ENCODE measurements around the gene COBL.

The COBL gene

DNA sequence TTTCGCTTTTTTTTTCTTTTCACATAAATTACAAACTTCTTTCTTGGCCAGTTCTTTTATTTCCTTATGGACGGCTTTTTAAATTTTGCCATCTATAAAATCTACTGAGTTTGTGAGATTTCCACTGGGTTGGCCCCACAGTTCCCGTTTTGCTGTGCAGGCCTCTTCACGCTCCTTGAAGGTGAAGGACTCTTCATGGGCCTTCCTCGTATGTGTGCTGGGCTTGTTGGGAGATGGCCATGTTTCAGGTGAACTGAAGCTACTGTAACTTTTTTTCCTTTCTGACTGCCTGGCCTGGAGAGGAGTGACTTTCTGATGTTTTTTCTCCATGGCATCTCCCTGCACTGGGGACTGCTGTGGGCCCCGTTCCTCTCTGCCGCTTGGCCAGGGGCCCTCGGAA is 262.4 kb downstream of the COBL start:
- ChIA-PET CTCF (interaction anchor here (1.5 kb wide), 1 partner anchor 10 kb away, joined by 3 read pairs; no protein-coding TSS in a partner anchor), POLR2A (no interaction called here)
- no peaks in the 10 kb centered on the region for H3K36me3 ChIP-seq (ENCODE audit: control insufficient read depth in 4 of 4, insufficient read depth in 4 of 4, low read length in 3 of 4)
- no peaks in the 10 kb centered on the region for H3K9me3 ChIP-seq (ENCODE audit: control extremely low read depth in 1 of 5, control insufficient read depth in 4 of 5, insufficient read depth in 2 of 5, low read depth in 1 of 5, low read length in 4 of 5)
- WGBS (ENCODE audit: insufficient coverage), result 88% methylated on average over 8 of the region's 8 CpGs
- no peaks in the 10 kb centered on the region for H3K4me1 ChIP-seq (ENCODE audit: control extremely low read depth in 1 of 4, control insufficient read depth in 4 of 4, insufficient read depth in 4 of 4, low read length in 3 of 4)
- no peak for DNase-seq
- no peak overlapping the region for H3K4me3 ChIP-seq (ENCODE audit: control insufficient read depth in 1 of 7, extremely low read depth in 1 of 7, insufficient read depth in 4 of 7, low read depth in 2 of 7, low read length in 6 of 7)
- no peak overlapping the region for H3K27ac ChIP-seq (ENCODE audit: insufficient read depth in 1 of 2, low read depth in 1 of 2, low read length in 2 of 2, poor library complexity in 1 of 2, severe bottlenecking in 2 of 2)
- peaks cover 0 to 2% (median 0%) of the 10 kb centered on the region in 5 experiments for H3K27me3 ChIP-seq (replicated peaks in 2 of 5; ENCODE audit: control insufficient read depth in 4 of 5, insufficient read depth in 5 of 5, low read length in 4 of 5)

DNA sequence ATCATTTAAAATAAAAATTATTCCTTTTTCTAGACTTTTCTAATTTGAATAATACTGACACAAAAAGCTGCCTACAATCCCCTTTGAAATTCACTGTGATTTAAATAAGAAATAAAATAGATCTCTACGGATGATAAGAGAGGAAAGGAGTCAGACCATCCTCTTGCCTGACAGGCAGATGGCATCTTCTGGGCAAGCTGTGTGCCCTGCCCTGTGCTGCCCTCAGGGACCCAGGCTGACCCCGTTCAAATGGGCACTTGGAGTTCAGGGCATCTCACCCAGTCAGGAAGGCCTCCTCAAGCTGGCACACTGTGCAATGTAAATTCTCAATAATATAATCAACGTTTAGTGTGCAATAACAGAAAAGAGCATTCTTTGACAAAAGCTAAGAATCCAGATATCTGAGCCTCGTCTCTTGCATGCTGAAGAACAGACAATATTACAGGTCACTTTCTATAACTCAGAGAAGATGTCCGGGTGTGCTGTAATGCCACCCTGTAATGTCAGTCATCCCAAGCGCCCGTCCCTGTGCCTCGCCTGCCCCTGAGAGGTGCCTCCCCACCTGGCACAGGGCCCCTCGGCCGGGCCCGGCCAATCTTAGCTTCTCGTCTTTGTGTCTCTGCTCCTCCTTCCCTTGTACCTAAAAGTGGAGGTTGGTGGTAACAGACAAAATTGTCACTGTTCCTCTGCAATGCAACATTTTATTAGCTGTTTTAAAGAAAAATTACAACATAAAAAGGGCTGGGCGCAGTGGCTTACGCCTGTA is 263.3 kb downstream of the COBL start:
- WGBS (ENCODE audit: insufficient coverage), result 97% methylated on average over 11 of the region's 14 CpGs
- no peaks in the 10 kb centered on the region for H3K9me3 ChIP-seq (ENCODE audit: control extremely low read depth in 1 of 5, control insufficient read depth in 4 of 5, insufficient read depth in 2 of 5, low read depth in 1 of 5, low read length in 4 of 5)
- POLR2A ChIA-PET, result no interaction called here
- CTCF ChIA-PET, result interaction anchor here (0.7 to 1.7 kb wide), 5 partner anchors 9 to 109 kb away, joined by 3 to 4 read pairs (median 3); no protein-coding TSS in a partner anchor
- H3K4me1 ChIP-seq (ENCODE audit: control extremely low read depth in 1 of 4, control insufficient read depth in 4 of 4, insufficient read depth in 4 of 4, low read length in 3 of 4), result no peaks in the 10 kb centered on the region
- H3K27ac ChIP-seq (ENCODE audit: insufficient read depth in 1 of 2, low read depth in 1 of 2, low read length in 2 of 2, poor library complexity in 1 of 2, severe bottlenecking in 2 of 2), result no peak overlapping the region
- H3K27me3 ChIP-seq (replicated peaks in 2 of 5; ENCODE audit: control insufficient read depth in 4 of 5, insufficient read depth in 5 of 5, low read length in 4 of 5), result peaks cover 0 to 2% (median 0%) of the 10 kb centered on the region in 5 experiments
- DNase-seq, result no peak
- no peaks in the 10 kb centered on the region for H3K36me3 ChIP-seq (ENCODE audit: control insufficient read depth in 4 of 4, insufficient read depth in 4 of 4, low read length in 3 of 4)
- H3K4me3 ChIP-seq (ENCODE audit: control insufficient read depth in 1 of 7, extremely low read depth in 1 of 7, insufficient read depth in 4 of 7, low read depth in 2 of 7, low read length in 6 of 7), result no peak overlapping the region

DNA sequence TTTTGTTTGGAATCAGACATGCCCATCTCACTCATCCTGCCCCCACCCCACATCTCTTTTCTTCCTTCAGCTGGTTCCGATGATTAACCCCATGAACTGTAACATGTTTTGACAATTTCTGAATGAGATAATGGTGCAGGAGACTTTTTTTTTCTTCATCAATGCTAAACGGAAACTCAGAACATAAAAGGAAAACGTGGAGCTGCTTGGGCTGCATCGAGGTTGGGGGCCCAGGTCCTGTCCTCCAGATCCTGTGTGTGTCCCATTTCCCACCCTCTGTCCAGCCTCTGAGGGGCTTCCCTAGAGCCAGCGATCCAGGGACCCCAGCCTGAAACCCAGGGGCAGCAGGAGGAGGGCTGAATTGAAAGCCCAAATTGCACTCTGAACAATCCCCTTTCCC is 270.1 kb downstream of the COBL start:
- 100% methylated on average over 1 of the region's 5 CpGs for WGBS (ENCODE audit: insufficient coverage)
- Histone ChIP-seq H3K27me3 (replicated peaks in 2 of 5; ENCODE audit: control insufficient read depth in 4 of 5, insufficient read depth in 5 of 5, low read length in 4 of 5) (no peaks in the 10 kb centered on the region), H3K27ac (ENCODE audit: insufficient read depth in 1 of 2, low read depth in 1 of 2, low read length in 2 of 2, poor library complexity in 1 of 2, severe bottlenecking in 2 of 2) (no peak overlapping the region), H3K9me3 (ENCODE audit: control extremely low read depth in 1 of 5, control insufficient read depth in 4 of 5, insufficient read depth in 2 of 5, low read depth in 1 of 5, low read length in 4 of 5) (no peaks in the 10 kb centered on the region), H3K36me3 (ENCODE audit: control insufficient read depth in 4 of 4, insufficient read depth in 4 of 4, low read length in 3 of 4) (no peaks in the 10 kb centered on the region), H3K4me3 (ENCODE audit: control insufficient read depth in 1 of 7, extremely low read depth in 1 of 7, insufficient read depth in 4 of 7, low read depth in 2 of 7, low read length in 6 of 7) (no peak overlapping the region), H3K4me1 (ENCODE audit: control extremely low read depth in 1 of 4, control insufficient read depth in 4 of 4, insufficient read depth in 4 of 4, low read length in 3 of 4) (peaks cover 0 to 1% (median 0%) of the 10 kb centered on the region in 4 experiments)
- DNase-seq, result no peak
- ChIA-PET POLR2A (no interaction called here), CTCF (no interaction called here)

DNA sequence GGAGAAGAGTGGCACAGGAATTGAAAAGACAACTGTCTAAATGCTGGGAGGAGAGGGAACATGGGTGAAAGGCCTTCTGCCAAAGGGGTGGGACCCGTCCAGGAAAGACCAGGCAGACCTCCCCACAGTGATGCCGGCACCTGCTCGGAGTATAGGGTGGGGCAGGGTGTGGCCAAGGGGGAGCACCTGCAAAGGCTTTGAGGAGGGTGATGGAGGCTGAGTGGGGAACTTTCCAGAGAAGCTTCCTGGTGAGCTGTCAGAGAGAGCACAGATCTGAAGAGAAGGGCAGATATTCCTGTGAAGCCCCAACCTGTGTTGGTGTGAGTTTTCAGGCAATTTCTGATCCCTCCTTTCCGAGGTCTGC is 270.5 kb downstream of the COBL start:
- no peak for DNase-seq
- peaks cover 0 to 5% (median under 1%) of the 10 kb centered on the region in 4 experiments for H3K4me1 ChIP-seq (ENCODE audit: control extremely low read depth in 1 of 4, control insufficient read depth in 4 of 4, insufficient read depth in 4 of 4, low read length in 3 of 4)
- H3K27me3 ChIP-seq (replicated peaks in 2 of 5; ENCODE audit: control insufficient read depth in 4 of 5, insufficient read depth in 5 of 5, low read length in 4 of 5), result no peaks in the 10 kb centered on the region
- WGBS (ENCODE audit: insufficient coverage), result 100% methylated on average over 3 of the region's 4 CpGs
- H3K36me3 ChIP-seq (ENCODE audit: control insufficient read depth in 4 of 4, insufficient read depth in 4 of 4, low read length in 3 of 4), result no peaks in the 10 kb centered on the region
- H3K4me3 ChIP-seq (ENCODE audit: control insufficient read depth in 1 of 7, extremely low read depth in 1 of 7, insufficient read depth in 4 of 7, low read depth in 2 of 7, low read length in 6 of 7), result no peak overlapping the region
- ChIA-PET POLR2A (no interaction called here), CTCF (no interaction called here)
- no peaks in the 10 kb centered on the region for H3K9me3 ChIP-seq (ENCODE audit: control extremely low read depth in 1 of 5, control insufficient read depth in 4 of 5, insufficient read depth in 2 of 5, low read depth in 1 of 5, low read length in 4 of 5)
- no peak overlapping the region for H3K27ac ChIP-seq (ENCODE audit: insufficient read depth in 1 of 2, low read depth in 1 of 2, low read length in 2 of 2, poor library complexity in 1 of 2, severe bottlenecking in 2 of 2)

DNA sequence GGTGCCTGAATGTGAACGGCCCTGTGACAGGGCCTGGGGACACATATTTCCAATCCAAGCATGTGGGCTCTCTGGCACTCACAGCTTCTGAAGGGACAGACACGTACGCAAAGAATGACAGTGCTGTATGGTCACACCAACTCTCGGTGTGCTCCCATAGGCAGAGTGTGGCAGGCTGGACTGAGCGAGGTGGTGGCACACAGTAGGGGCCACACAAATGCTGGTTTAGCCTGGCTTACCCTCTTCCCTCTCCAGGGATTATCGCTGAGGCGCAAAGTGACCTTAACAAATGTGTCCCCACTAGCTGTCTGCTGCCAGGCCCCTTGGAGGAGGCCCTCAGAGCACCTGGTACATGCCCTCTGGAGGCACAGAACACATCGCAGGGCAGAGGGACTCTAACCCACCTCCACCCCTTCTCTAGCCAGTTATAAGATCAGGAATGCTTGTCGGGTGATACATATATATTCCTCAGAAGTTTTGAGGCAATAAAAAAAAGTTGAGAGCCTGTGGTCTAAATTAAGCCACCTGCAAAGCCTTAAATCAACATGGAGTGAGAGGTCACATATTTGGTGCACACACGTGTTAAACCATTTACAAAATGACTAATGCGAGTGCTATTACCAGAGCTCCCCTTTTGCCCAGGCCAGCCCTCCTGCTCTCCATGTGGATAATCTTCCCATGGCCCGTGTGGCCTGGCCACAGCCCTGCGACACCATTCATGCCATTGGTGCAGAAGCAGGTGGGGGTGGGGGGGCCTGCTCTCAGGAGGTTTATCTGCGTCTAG is 271.1 kb downstream of the COBL start:
- Histone ChIP-seq H3K9me3 (ENCODE audit: control extremely low read depth in 1 of 5, control insufficient read depth in 4 of 5, insufficient read depth in 2 of 5, low read depth in 1 of 5, low read length in 4 of 5) (no peaks in the 10 kb centered on the region), H3K4me1 (ENCODE audit: control extremely low read depth in 1 of 4, control insufficient read depth in 4 of 4, insufficient read depth in 4 of 4, low read length in 3 of 4) (peaks cover 0 to 11% (median 3%) of the 10 kb centered on the region in 4 experiments), H3K27me3 (replicated peaks in 2 of 5; ENCODE audit: control insufficient read depth in 4 of 5, insufficient read depth in 5 of 5, low read length in 4 of 5) (no peaks in the 10 kb centered on the region), H3K36me3 (ENCODE audit: control insufficient read depth in 4 of 4, insufficient read depth in 4 of 4, low read length in 3 of 4) (no peaks in the 10 kb centered on the region), H3K27ac (ENCODE audit: insufficient read depth in 1 of 2, low read depth in 1 of 2, low read length in 2 of 2, poor library complexity in 1 of 2, severe bottlenecking in 2 of 2) (no peak overlapping the region), H3K4me3 (ENCODE audit: control insufficient read depth in 1 of 7, extremely low read depth in 1 of 7, insufficient read depth in 4 of 7, low read depth in 2 of 7, low read length in 6 of 7) (no peak overlapping the region)
- no peak for DNase-seq
- ChIA-PET POLR2A (no interaction called here), CTCF (interaction anchor here (1.7 kb wide), 1 partner anchor 115 kb away, joined by 4 read pairs; no protein-coding TSS in a partner anchor)
- WGBS (ENCODE audit: insufficient coverage), result 97% methylated on average over 11 of the region's 14 CpGs

DNA sequence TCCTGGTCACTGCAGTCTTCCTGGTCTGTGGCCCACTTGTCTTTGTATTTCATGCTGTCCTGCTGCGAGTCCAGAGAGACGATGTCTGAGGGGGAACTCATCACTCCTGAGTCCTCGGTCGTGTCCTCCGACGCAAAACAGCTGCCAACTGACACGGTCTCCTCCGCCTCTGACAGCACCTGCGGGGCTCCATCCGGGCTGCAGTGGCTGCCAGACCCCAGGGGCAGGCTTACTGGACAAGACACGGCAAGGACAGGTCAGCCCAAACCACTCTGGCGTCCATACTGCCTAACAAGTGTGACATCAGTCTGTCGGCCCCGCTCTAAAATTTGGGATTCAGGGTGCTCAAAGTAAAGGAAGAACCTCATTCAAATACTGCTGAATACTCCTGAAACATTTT is 273.1 kb downstream of the COBL start:
- no peaks in the 10 kb centered on the region for H3K27me3 ChIP-seq (replicated peaks in 2 of 5; ENCODE audit: control insufficient read depth in 4 of 5, insufficient read depth in 5 of 5, low read length in 4 of 5)
- H3K4me3 ChIP-seq (ENCODE audit: control insufficient read depth in 1 of 7, extremely low read depth in 1 of 7, insufficient read depth in 4 of 7, low read depth in 2 of 7, low read length in 6 of 7), result no peak overlapping the region
- 96% methylated on average over 14 of the region's 14 CpGs for WGBS (ENCODE audit: insufficient coverage)
- no peaks in the 10 kb centered on the region for H3K36me3 ChIP-seq (ENCODE audit: control insufficient read depth in 4 of 4, insufficient read depth in 4 of 4, low read length in 3 of 4)
- H3K4me1 ChIP-seq (ENCODE audit: control extremely low read depth in 1 of 4, control insufficient read depth in 4 of 4, insufficient read depth in 4 of 4, low read length in 3 of 4), result peaks cover 0 to 16% (median 4%) of the 10 kb centered on the region in 4 experiments
- no peak overlapping the region for H3K27ac ChIP-seq (ENCODE audit: insufficient read depth in 1 of 2, low read depth in 1 of 2, low read length in 2 of 2, poor library complexity in 1 of 2, severe bottlenecking in 2 of 2)
- no peaks in the 10 kb centered on the region for H3K9me3 ChIP-seq (ENCODE audit: control extremely low read depth in 1 of 5, control insufficient read depth in 4 of 5, insufficient read depth in 2 of 5, low read depth in 1 of 5, low read length in 4 of 5)
- no peak for DNase-seq
- CTCF ChIA-PET, result interaction anchor here (1.7 kb wide), 1 partner anchor 117 kb away, joined by 4 read pairs; no protein-coding TSS in a partner anchor
- POLR2A ChIA-PET, result no interaction called here

DNA sequence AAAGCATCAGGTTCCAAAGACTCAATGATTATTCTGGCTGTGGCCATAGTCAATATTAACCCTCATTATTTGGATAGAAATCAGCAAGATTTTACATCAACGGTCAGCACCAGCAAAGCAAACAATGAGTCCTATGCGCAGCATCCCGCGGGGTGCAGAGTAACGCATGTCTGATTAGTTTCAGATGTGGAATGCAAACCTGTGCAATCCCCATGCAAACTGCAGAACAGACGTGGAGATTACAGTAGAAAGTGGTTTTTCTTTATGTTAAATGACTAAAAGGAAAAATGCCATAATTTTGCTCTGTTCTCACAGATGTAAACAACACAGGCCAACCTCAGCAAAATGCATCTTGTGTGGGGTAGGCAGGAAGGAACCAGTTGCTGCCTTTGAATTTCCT is 275.8 kb downstream of the COBL start:
- 98% methylated on average over 5 of the region's 6 CpGs for WGBS (ENCODE audit: insufficient coverage)
- H3K4me1 ChIP-seq (ENCODE audit: control extremely low read depth in 1 of 4, control insufficient read depth in 4 of 4, insufficient read depth in 4 of 4, low read length in 3 of 4), result peaks cover 0 to 16% (median 4%) of the 10 kb centered on the region in 4 experiments
- POLR2A ChIA-PET, result no interaction called here
- H3K36me3 ChIP-seq (ENCODE audit: control insufficient read depth in 4 of 4, insufficient read depth in 4 of 4, low read length in 3 of 4), result no peaks in the 10 kb centered on the region
- no peaks in the 10 kb centered on the region for H3K9me3 ChIP-seq (ENCODE audit: control extremely low read depth in 1 of 5, control insufficient read depth in 4 of 5, insufficient read depth in 2 of 5, low read depth in 1 of 5, low read length in 4 of 5)
- H3K4me3 ChIP-seq (ENCODE audit: control insufficient read depth in 1 of 7, extremely low read depth in 1 of 7, insufficient read depth in 4 of 7, low read depth in 2 of 7, low read length in 6 of 7), result no peak overlapping the region
- no peak overlapping the region for H3K27ac ChIP-seq (ENCODE audit: insufficient read depth in 1 of 2, low read depth in 1 of 2, low read length in 2 of 2, poor library complexity in 1 of 2, severe bottlenecking in 2 of 2)
- peak in 2 of 3 donors; percentile 15 to 17 for DNase-seq
- no peaks in the 10 kb centered on the region for H3K27me3 ChIP-seq (replicated peaks in 2 of 5; ENCODE audit: control insufficient read depth in 4 of 5, insufficient read depth in 5 of 5, low read length in 4 of 5)
- CTCF ChIA-PET, result no interaction called here

Measured in common myeloid progenitor, CD34-positive (primary cell).